Astrocyte (in vitro differentiated cells and primary cell): ENCODE measurements around the gene GBF1. TPM values are rescaled to one million over a fixed set of nuclear protein-coding genes. Genes with fewer than 3 reads are reported as not detected.

Experiments
- DNase-seq: peaks from one replicate; pipeline ENCODE4 v3.0.0-alpha.2; 2010; ENCODE audit warnings: low read depth
- FAIRE-seq: peaks from 2 replicates; lab custom pipeline; 2011; peaks lifted over from hg19 to GRCh38; lab: Jason Lieb, UNC
- H2AFZ ChIP-seq: 2 replicates; pipeline ENCODE4 v1.6.0; 2012; ENCODE audit warnings: low read depth, low read length, inconsistent platforms
- H3K27ac ChIP-seq: 2 replicates; pipeline ENCODE4 v1.5.1; 2011; ENCODE audit warnings: low read depth, low read length, inconsistent platforms
- H3K27me3 ChIP-seq: 2 replicates; pipeline ENCODE4 v1.6.0; 2011; ENCODE audit warnings: low read length, inconsistent platforms; ENCODE audit not compliant: insufficient read depth
- H3K36me3 ChIP-seq: 2 replicates; pipeline ENCODE4 v1.5.1; 2011; ENCODE audit warnings: low read length, inconsistent platforms; ENCODE audit not compliant: insufficient read depth
- H3K4me1 ChIP-seq: 2 replicates; pipeline ENCODE4 v1.5.1; 2011; ENCODE audit warnings: low read length, inconsistent platforms; ENCODE audit not compliant: insufficient read depth
- H3K4me2 ChIP-seq: 2 replicates; pipeline ENCODE4 v1.6.0; 2012; ENCODE audit warnings: low read length, inconsistent platforms
- H3K4me3 ChIP-seq: 2 replicates; pipeline ENCODE4 v1.5.1; 2011; ENCODE audit warnings: low read depth, mild to moderate bottlenecking, low read length, inconsistent platforms; ENCODE audit not compliant: insufficient read depth
- H3K79me2 ChIP-seq: 2 replicates; pipeline ENCODE4 v1.6.0; 2012; ENCODE audit warnings: mild to moderate bottlenecking, low read length, inconsistent platforms; ENCODE audit not compliant: insufficient read depth
- H3K9ac ChIP-seq: 2 replicates; pipeline ENCODE4 v1.6.0; 2012; ENCODE audit warnings: mild to moderate bottlenecking, low read length, inconsistent platforms
- H3K9me3 ChIP-seq: 2 replicates; pipeline ENCODE4 v1.5.1; 2012; ENCODE audit warnings: low read depth, mild to moderate bottlenecking, low read length, inconsistent platforms; ENCODE audit not compliant: insufficient read depth
- H4K20me1 ChIP-seq: 2 replicates; pipeline ENCODE4 v1.6.0; 2012; ENCODE audit warnings: low read length, inconsistent platforms; ENCODE audit not compliant: insufficient read depth
- H3K27ac Mint-ChIP-seq: one replicate; pipeline ENCODE4 v1.8.0; 2021; ENCODE audit warnings: mild to moderate bottlenecking, mixed read lengths; ENCODE audit not compliant: unreplicated experiment
- H3K27me3 Mint-ChIP-seq: one replicate; pipeline ENCODE4 v1.8.0; 2021; ENCODE audit warnings: low read depth, mixed read lengths; ENCODE audit not compliant: unreplicated experiment
- H3K36me3 Mint-ChIP-seq: one replicate; pipeline ENCODE4 v1.8.0; 2021; ENCODE audit warnings: low read depth, mixed read lengths; ENCODE audit not compliant: unreplicated experiment
- H3K4me1 Mint-ChIP-seq: one replicate; pipeline ENCODE4 v1.8.0; 2021; ENCODE audit warnings: low read depth, mixed read lengths; ENCODE audit not compliant: unreplicated experiment
- H3K4me3 Mint-ChIP-seq: one replicate; pipeline ENCODE4 v1.8.0; 2021; ENCODE audit warnings: mild to moderate bottlenecking, moderate library complexity, mixed read lengths; ENCODE audit not compliant: unreplicated experiment
- H3K9me3 Mint-ChIP-seq: one replicate; pipeline ENCODE4 v1.8.0; 2021; ENCODE audit warnings: mild to moderate bottlenecking, mixed read lengths; ENCODE audit not compliant: unreplicated experiment
- EZH2 ChIP-seq: IDR thresholded peaks from 2 replicates; pipeline ENCODE4 v1.6.1; 2012; ENCODE audit warnings: mild to moderate bottlenecking, low read length, inconsistent platforms; ENCODE audit not compliant: insufficient read depth
- total RNA-seq: library from RNA; stranded (reverse); gene quantifications from 2 replicates; pipeline ENCODE4 v1.2.1, GENCODE V29; 2021
- TF ChIP-seq, protein P1 (sequence below): IDR thresholded peaks from 2 replicates; pipeline ENCODE4 v1.5.1; 2011; ENCODE audit warnings: low read depth, mild to moderate bottlenecking, inconsistent platforms, low read length, moderate library complexity; ENCODE audit not compliant: insufficient read depth

GBF1 gene
- total RNA-seq, 1 donor from 2014 or later: 72.8 TPM

DNA sequence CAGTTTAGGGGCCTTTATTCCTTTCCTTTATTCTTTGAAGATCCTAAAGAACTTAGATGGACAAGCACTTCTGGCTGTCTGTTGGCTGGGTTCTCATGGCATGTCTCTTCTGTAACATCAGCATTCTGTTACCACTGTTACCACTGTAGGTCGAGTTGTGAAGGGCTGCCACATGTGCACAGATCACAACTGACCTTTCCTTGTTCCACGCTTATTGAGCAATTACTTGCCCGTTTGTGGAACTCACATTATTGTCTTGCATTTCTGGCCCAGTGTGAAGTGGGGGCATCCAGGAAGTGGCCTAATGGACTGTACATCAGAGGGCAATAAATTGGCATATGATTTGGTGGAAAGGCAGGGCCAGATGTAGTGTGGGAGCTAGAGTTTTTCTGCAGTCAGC is 23.7 kb downstream of the GBF1 start:
- H4K20me1 ChIP-seq: peaks cover 91% of the 10 kb centered on the region
- no peak for DNase-seq
- no peak overlapping the region for H3K27ac ChIP-seq
- Mint-ChIP-seq H3K4me1 (peaks cover 25% of the 10 kb centered on the region), H3K9me3 (no peaks in the 10 kb centered on the region), H3K27ac (no peak overlapping the region), H3K27me3 (no peaks in the 10 kb centered on the region), H3K4me3 (no peak overlapping the region), H3K36me3 (peaks cover 12% of the 10 kb centered on the region)
- no peaks in the 10 kb centered on the region for H3K27me3 ChIP-seq
- H2AFZ ChIP-seq: no peak overlapping the region
- FAIRE-seq: no peak
- no peak for TF ChIP-seq EZH2
- TF ChIP-seq, protein P1, sequence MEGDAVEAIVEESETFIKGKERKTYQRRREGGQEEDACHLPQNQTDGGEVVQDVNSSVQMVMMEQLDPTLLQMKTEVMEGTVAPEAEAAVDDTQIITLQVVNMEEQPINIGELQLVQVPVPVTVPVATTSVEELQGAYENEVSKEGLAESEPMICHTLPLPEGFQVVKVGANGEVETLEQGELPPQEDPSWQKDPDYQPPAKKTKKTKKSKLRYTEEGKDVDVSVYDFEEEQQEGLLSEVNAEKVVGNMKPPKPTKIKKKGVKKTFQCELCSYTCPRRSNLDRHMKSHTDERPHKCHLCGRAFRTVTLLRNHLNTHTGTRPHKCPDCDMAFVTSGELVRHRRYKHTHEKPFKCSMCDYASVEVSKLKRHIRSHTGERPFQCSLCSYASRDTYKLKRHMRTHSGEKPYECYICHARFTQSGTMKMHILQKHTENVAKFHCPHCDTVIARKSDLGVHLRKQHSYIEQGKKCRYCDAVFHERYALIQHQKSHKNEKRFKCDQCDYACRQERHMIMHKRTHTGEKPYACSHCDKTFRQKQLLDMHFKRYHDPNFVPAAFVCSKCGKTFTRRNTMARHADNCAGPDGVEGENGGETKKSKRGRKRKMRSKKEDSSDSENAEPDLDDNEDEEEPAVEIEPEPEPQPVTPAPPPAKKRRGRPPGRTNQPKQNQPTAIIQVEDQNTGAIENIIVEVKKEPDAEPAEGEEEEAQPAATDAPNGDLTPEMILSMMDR: no peak
- H3K79me2 ChIP-seq: peaks cover 85% of the 10 kb centered on the region
- peaks cover 25% of the 10 kb centered on the region for H3K4me1 ChIP-seq
- H3K36me3 ChIP-seq: peaks cover 2% of the 10 kb centered on the region
- H3K9me3 ChIP-seq: no peaks in the 10 kb centered on the region
- H3K9ac ChIP-seq: no peak overlapping the region
- no peak overlapping the region for H3K4me3 ChIP-seq
- no peak overlapping the region for H3K4me2 ChIP-seq

DNA sequence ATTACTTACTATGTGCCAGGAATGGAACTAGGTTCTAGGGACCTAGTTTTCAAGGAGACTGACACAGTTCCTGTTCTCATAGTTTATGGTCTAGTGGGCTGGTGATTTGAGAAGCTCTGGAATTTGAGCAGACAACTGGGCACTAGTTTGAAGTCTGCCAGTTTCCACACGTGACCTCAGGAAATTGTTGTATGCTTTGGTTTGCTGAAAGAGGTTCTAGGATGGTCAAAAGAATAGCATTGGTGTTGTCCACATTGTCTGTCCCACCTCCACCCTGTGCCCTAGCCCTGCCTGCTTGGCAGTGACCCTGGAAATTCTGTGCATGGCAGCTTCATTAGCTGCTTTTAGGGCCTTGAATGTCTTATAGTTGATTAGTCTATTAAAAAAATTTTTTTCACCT is 28.7 kb downstream of the GBF1 start:
- DNase-seq (no peak), FAIRE-seq (no peak)
- H3K9me3 ChIP-seq: no peaks in the 10 kb centered on the region
- peaks cover 8% of the 10 kb centered on the region for H3K4me1 ChIP-seq
- H3K27ac Mint-ChIP-seq: no peak overlapping the region
- H3K27me3 ChIP-seq: no peaks in the 10 kb centered on the region
- H3K79me2 ChIP-seq: peaks cover 87% of the 10 kb centered on the region
- peaks cover 4% of the 10 kb centered on the region for H3K36me3 ChIP-seq
- H2AFZ ChIP-seq: no peak overlapping the region
- no peak overlapping the region for H3K4me2 ChIP-seq
- H3K27me3 Mint-ChIP-seq: no peaks in the 10 kb centered on the region
- no peaks in the 10 kb centered on the region for H3K9me3 Mint-ChIP-seq
- peaks cover 84% of the 10 kb centered on the region for H4K20me1 ChIP-seq
- TF ChIP-seq EZH2: no peak
- TF ChIP-seq, protein P1: no peak
- no peak overlapping the region for H3K4me3 ChIP-seq
- no peak overlapping the region for H3K9ac ChIP-seq
- no peak overlapping the region for H3K4me3 Mint-ChIP-seq
- H3K27ac ChIP-seq: no peak overlapping the region
- H3K4me1 Mint-ChIP-seq: peaks cover 18% of the 10 kb centered on the region
- peaks cover 9% of the 10 kb centered on the region for H3K36me3 Mint-ChIP-seq

DNA sequence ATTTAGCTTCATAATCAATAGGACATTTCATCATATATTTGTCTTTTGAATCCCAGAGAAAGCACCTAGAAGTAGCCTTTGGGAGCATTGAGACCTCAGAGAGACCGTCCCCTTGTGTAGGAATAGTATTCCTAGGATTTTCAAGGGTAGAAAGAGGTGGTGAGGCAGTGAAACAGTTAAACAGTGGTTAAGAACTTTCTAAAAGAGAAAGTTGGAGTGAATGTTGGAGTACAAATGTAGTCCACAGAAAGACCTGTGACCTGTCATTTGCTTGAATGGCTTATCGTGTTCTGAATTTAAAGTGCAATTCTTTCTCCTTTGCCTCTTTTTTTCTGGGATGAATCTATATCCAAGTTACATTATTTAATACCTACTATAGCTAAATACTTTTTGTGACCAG is 30.0 kb downstream of the GBF1 start:
- Histone ChIP-seq H3K4me3 (no peak overlapping the region), H3K79me2 (peaks cover 90% of the 10 kb centered on the region), H3K4me2 (no peak overlapping the region), H3K9ac (no peak overlapping the region), H4K20me1 (peaks cover 88% of the 10 kb centered on the region), H2AFZ (no peak overlapping the region), H3K9me3 (no peaks in the 10 kb centered on the region), H3K4me1 (peaks cover 8% of the 10 kb centered on the region), H3K27me3 (no peaks in the 10 kb centered on the region), H3K36me3 (peaks cover 4% of the 10 kb centered on the region), H3K27ac (no peak overlapping the region)
- H3K4me3 Mint-ChIP-seq: no peak overlapping the region
- TF ChIP-seq EZH2: no peak
- TF ChIP-seq, protein P1: no peak
- no peak overlapping the region for H3K27ac Mint-ChIP-seq
- H3K4me1 Mint-ChIP-seq: peaks cover 24% of the 10 kb centered on the region
- H3K36me3 Mint-ChIP-seq: peaks cover 9% of the 10 kb centered on the region
- no peaks in the 10 kb centered on the region for H3K9me3 Mint-ChIP-seq
- DNase-seq (no peak), FAIRE-seq (no peak)
- H3K27me3 Mint-ChIP-seq: no peaks in the 10 kb centered on the region
